Esophagus squamous epithelium (tissue), 4 donors: ENCODE results near the gene TRIM17.

Experiments used
- CTCF ChIP-seq, 6 experiments: fragments of 450-650 bp in 4 of 6; fragments of 200-600 bp in 2 of 6; sonication (generic) in 2 of 6; IDR thresholded peaks; one replicate each; pipeline ENCODE4 v1.5.1; 2016 to 2019; ENCODE audit warnings: antibody characterized with exemption in 6 of 6, mild to moderate bottlenecking in 4 of 6, moderate library complexity in 4 of 6
- POLR2A ChIP-seq, 4 donors: fragments of 450-650 bp; IDR thresholded peaks; one replicate each; pipeline ENCODE4 v1.6.1; 2017; ENCODE audit warnings: antibody characterized with exemption in 4 of 4, mild to moderate bottlenecking in 4 of 4, moderate library complexity in 3 of 4

- TF ChIP-seq CTCF (IDR thresholded peaks at IDR 0.05): no peak
- TF ChIP-seq POLR2A (IDR thresholded peaks at IDR 0.05): no peak
Observed at GRCh38 chr1:228429007-228429406, 12.3 kb upstream of the TRIM17 start.
